ENCODE results near the gene ZC3H14. TPM values are rescaled to one million over a fixed set of nuclear protein-coding genes. Genes with fewer than 3 reads are reported as not detected.
A peak's percentile ranks its signal among the peaks of the same experiment; 100 is the strongest.

ZC3H14 gene
- total RNA-seq, 1 donor from 2014 or later, result 46.1 TPM

- DNase-seq (ENCODE audit: extremely low read depth, low read depth, low spot score), result no peak
These were observed 37.1 kb downstream of the ZC3H14 start for GRCh38 chr14:88599761-88600439.

- DNase-seq (ENCODE audit: extremely low read depth, low read depth, low spot score), result no peak
These were observed 41.4 kb downstream of the ZC3H14 start for GRCh38 chr14:88604212-88604611.

GRCh38 chr14:88605594-88605993, 42.8 kb downstream of the ZC3H14 start:
- no peak for DNase-seq (ENCODE audit: extremely low read depth, low read depth, low spot score)

GRCh38 chr14:88607829-88608228, 45.0 kb downstream of the ZC3H14 start:
- DNase-seq (ENCODE audit: extremely low read depth, low read depth, low spot score), result no peak

GRCh38 chr14:88611878-88612277, 49.0 kb downstream of the ZC3H14 start:
- DNase-seq (ENCODE audit: extremely low read depth, low read depth, low spot score), result no peak

DNA sequence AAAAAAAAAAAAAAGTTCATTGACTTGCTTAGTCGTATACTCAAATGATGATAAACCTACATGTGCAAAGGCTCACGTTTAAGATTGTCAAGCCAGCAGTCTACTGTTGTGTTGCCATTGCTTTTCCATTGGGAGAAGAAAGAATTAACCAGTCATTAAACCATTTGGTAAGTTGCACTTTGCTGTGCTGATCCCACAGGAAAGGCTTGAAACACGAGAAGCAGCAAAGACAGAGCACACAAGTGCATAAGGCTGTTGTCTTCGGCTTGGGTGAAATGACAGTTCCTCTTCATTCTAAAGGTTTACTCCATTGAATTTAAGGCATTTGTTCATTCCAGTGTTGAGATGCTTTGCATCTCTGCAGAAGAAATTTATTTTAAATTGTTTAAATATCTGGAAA, 50.1 kb downstream of the ZC3H14 start:
- DNase-seq (ENCODE audit: extremely low read depth, low read depth, low spot score), result no peak

GRCh38 chr14:88613552-88614010, 50.7 kb downstream of the ZC3H14 start:
- no peak for DNase-seq (ENCODE audit: extremely low read depth, low read depth, low spot score)

- DNase-seq (ENCODE audit: extremely low read depth, low read depth, low spot score), result no peak
These were observed 51.5 kb downstream of the ZC3H14 start for GRCh38 chr14:88614218-88614907.

GRCh38 chr14:88616697-88617096, 53.9 kb downstream of the ZC3H14 start:
- no peak for DNase-seq (ENCODE audit: extremely low read depth, low read depth, low spot score)

DNA sequence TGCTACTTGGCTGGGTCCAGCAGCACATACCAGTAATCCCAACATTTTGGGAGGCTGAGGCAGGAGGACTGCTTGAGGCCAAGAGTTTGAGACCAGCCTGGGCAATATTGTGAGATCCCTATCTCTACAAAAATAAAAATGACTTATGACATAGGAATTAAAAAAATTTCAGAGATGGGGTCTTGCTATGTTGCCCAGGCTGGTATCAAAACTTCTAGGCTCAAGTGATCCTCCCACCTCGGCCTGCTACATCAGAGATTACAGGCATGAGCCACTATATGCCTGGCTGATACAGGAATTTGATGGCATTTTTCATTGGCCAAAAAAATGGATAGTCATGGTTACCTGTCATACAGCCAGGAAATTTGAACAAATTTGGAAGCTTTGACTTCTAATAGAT, 54.6 kb downstream of the ZC3H14 start:
- no peak for DNase-seq (ENCODE audit: extremely low read depth, low read depth, low spot score)

- no peak for DNase-seq (ENCODE audit: extremely low read depth, low read depth, low spot score)
These were observed 55.6 kb downstream of the ZC3H14 start for GRCh38 chr14:88618476-88618875.

GRCh38 chr14:88621100-88621499, 58.3 kb downstream of the ZC3H14 start:
- DNase-seq (ENCODE audit: extremely low read depth, low read depth, low spot score), result no peak

GRCh38 chr14:88625671-88626070, 62.8 kb downstream of the ZC3H14 start:
- DNase-seq (ENCODE audit: extremely low read depth, low read depth, low spot score), result no peak

DNA sequence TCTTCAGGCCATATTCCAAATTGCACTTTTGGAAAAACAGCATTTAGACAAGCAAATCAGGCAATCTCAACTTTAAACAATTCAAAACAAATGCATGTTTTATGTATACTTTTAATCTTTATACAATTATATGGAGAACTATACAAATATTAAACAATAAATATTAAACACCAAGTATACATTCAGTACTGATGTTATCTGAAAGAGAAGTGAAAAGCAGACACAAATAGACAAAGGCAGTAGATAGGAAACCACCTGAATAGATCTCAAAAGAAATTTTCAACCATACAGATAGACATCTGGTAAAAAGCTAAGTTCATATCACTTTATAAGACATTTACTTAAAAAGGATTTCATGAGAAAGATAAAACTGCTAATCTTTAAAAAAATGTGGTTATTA, 65.2 kb downstream of the ZC3H14 start:
- no peak for DNase-seq (ENCODE audit: extremely low read depth, low read depth, low spot score)

DNA sequence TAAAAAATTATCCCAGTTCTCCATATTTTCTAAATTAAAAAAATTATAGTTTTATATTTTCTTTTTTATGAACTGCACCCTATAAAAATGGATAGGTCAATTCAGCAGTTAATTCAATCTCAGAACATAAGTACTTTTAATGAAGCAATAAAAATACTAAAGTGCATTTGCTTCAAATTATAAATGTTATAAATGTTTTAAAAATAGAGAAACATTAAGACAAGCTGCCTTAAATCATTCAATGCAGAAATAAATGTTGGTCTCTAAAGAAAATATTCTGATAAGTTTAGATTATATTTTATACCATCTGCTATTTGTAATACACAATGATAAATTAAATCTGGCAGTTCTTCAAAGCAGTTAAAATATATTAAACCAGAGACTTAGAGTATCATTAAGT, 65.6 kb downstream of the ZC3H14 start:
- no peak for DNase-seq (ENCODE audit: extremely low read depth, low read depth, low spot score)

GRCh38 chr14:88630565-88630964, 67.7 kb downstream of the ZC3H14 start:
- DNase-seq (ENCODE audit: extremely low read depth, low read depth, low spot score), result no peak

GRCh38 chr14:88631091-88631490, 68.3 kb downstream of the ZC3H14 start:
- DNase-seq (ENCODE audit: extremely low read depth, low read depth, low spot score), result no peak

GRCh38 chr14:88632512-88632911, 69.7 kb downstream of the ZC3H14 start:
- no peak for DNase-seq (ENCODE audit: extremely low read depth, low read depth, low spot score)

DNA sequence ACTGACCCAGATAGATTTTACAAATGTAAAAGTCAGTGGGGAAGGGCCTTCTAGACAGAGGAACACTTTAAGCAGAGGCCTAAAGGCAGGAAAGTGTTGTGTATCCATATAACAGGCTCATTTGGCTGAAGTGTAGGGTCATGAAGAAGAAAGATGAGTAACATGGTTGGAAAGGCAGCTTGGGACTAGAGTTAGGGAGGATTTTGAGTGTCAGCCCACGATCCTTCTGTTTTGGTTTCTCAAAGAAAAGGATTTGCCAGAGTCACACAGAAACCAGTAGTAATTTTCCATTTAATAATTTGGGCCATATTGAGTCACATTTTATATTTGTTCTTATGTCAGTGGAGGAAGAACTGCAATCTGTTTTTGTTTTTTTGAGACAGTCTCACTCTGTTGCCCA, 76.4 kb downstream of the ZC3H14 start:
- no peak for DNase-seq (ENCODE audit: extremely low read depth, low read depth, low spot score)

- no peak for DNase-seq (ENCODE audit: extremely low read depth, low read depth, low spot score)
These were observed 97.2 kb downstream of the ZC3H14 start for GRCh38 chr14:88660056-88660455.

DNA sequence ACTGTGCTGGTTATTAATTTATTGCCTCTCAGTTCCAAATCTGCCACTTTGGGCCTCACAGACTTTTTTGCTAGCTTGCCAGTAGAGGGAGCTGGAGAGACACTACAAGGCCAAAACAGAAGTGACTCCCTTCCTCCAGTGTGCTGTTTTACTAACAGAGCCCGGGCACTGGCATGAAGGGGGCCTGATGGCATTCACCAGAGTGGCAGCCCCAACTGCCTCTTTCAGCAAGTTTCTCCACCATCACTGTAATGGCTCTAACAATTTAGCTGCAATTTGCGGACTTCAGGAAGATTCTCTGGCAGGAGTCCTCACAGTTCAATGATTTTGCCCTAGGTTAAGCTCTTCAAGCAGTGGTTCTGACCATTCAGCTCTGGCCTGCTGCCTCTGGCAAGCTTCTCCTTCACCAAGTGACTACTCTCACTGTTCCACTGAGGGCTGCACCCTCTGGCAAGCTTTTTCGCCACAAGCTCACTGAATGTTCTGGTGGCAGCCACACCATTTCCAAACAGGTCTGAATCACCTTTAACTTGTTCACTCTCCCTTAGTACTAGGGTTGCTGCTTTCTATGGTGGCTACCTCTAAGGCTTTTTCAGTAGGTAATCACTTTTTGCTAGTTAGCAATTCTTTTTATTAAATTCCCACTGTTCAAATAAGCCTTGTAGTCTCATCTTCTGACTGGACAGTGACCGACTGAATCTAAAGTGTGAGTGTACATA, 104.9 kb downstream of the ZC3H14 start:
- DNase-seq (ENCODE audit: extremely low read depth, low read depth, low spot score), result peak; percentile 58

All from glomerular endothelial cell (primary cell).